NCI-H1417 (cell line): ENCODE results near the gene LRCOL1.

Experiments used
- DNase-seq, 3 experiments: peaks; one replicate each; lab custom pipeline; 2025; lab: John Stamatoyannopoulos, UW

LRCOL1 gene

DNA sequence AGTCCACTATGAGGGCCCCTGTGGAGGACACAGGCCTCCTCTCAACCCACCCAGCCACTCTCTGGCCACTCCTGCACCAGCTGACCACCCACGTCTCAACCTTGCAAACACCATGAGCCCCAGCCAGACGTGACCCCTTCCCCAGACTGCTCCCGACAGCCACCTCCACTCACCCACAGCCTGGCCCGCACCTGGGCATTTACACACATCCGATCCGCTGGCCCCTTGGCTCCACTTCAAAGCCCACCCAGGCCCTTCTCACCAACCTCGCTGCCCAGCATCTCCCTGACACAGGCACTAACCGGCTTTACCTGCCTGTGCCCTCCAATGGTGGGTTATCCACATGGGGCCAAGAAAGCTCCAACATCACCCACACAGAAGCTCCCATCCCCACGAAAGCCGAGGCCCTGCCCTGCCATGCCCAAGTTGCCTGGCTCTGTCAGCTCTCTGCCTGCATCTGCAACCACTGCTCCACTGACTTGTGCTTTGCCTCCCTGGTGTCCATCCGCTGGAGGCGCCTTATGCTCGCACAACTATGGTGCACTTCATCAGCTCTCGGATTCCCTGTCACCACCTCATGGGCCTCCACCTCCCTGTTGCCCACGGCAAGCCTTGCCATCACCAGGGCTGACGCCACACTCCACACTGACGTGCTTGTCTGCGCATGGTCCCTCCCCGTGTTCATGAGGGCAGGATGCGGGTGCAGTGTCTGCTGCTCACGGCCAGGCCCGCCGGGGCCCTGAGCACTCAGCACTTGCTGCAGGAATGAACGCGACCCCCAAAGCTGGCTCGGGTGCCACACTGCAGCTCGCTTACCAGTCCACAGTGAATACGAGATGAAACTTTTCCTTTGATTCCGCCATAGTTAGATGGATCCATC is 24.9 kb upstream of the LRCOL1 start:
- no peak for DNase-seq

DNA sequence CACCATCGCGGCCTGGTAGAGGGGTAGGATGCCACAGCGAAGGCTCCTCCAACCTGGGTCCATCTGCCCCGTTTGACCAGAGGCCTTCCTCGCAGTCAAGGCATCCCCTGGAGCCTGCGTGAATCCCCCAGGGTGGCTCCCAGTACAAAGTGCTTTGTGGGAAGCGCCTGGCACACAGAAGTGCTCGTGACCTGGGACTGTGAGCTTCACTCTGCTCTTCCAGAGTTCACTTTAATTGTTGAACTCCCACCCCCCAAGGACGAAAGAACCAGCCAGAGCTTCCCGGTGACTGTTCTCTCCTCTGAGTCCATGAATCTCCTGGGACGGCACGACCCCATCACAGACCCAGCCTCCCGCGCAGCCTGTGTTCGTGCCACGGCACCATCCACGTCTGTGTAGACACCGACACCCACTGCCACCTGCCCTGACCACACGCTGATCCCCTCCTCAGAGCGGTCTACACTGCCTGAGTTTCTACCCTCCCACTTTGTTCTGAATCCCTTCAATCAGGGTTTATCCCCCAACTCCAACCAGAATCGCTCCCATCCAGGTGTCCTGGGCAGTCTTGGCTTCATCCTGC is 24.1 kb upstream of the LRCOL1 start:
- no peak for DNase-seq

DNA sequence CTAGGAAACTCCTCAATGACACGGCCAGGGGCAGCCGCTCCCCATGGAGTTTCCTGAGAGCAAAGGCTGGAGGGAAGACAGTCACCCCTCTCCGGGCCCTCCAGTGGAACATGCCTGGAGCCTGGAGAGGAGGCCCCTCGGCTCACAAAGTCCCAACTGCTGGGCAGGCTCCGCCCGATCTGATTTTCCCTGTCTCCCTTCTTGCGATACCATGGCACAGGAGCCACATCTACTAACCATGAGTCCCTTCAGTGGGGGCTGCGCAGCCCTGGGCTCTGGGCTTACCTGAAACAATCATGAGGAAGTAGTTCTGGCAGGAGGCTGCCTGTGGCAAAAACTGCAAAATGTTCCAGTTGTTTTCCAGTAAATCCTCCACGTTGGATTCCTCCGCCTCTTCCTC is 23.5 kb upstream of the LRCOL1 start:
- no peak for DNase-seq

DNA sequence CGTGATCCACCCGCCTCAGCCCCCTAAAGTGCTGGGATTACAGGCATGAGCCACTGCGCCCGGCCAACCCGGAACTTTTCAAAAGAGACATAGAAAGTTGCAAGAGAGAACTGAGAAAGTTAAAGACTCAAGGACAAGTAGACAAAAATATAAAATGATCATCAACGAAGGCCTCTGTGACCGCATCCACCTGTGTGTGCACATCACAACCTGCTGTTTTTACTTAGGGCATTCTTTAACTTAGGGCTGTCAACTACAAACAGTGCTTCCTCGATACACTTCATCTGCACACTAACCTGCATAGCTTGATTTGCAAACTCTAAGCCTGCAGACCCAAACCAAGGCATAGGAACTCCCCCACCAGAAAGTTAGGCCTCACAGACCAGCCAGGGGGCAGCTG is 23.0 kb upstream of the LRCOL1 start:
- DNase-seq: no peak

DNA sequence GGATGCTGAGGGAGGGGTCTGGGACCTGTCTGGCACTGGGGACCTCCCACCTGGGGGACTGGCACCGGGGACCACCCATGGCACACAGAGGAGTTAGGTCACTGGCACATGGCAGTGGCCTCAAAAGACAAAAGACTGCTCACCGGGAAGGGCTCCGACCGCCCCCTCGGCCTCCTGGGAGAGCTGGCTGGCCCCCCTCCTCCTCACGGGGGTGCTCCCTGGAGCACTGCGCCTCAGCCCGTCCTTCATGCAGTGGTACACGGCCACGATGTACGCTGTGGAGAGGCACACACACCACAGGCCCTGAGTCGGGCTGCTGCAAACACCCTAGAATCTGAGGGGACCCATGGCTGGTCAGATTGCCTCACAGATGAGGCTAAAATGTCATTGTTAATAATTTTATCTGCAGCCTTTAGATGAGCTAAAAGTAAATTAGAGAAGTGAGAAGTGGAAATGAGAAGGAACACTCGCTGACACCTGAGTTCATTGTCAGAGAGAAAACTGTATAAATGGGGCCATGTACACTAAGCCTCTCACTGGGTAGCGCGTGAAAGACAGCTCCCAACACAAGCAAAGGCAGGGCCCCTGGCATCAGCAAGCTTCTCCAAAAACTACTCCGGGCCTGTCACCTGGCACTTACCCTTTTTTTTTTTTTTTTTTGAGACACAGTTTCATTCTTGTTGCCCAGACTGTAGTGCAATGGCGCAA is 22.3 kb upstream of the LRCOL1 start:
- no peak for DNase-seq

DNA sequence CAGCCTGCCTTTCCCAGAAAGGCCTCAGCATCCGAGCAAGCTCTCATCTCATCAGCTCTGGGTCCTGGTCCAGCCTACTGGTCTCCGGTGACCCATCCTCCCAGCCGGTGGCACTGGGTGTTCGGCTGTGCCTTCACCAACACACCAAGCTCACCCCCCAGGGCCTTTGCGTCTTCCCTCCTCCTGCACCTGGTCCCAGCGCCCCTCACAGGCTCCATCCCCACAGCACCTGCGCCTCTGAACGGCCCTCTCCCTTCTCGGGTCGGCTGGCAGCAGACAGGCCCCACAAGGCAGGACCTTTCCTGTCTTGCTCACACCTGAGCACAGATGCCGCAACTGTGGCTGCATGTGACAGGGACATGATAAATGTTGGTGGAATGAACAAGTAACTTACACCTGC is 21.3 kb upstream of the LRCOL1 start:
- DNase-seq: no peak

DNA sequence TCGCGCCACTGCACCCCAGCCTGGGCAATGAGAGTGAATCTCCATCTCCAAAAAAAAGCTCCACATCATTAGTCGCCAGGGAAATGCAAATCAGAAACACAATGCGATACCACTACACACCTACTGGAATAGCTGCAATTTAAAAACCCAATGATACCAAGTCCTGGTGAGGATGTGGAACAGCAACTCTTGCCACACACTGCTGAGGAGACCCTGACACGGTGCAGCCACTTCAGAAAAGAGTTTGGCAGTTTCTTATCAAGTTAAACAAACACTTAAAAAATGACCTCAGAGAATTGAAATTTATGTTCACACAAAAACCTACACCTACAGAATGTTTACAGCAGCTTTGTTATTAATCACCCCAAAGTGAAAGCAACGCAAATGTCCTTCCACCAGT is 20.3 kb upstream of the LRCOL1 start:
- DNase-seq: no peak

DNA sequence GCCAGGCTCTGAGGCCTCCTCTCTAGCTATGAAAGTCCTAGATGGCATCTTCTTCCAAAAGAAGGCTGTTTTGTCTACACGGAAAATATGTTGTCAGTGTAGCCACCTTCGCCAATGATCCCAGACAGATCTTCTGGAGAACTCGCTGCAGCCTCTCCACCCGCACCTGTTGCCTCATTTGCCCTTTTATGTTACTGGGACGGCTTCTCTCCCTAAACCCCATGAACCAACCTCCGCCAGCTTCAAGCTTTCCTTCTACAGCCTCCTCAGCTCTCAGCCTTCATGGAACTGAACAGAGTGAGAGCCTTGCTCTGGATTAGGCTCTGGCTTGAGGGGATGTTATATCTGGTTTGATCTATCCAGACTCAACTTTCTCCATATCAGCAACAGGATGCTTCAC is 18.9 kb upstream of the LRCOL1 start:
- DNase-seq: no peak

DNA sequence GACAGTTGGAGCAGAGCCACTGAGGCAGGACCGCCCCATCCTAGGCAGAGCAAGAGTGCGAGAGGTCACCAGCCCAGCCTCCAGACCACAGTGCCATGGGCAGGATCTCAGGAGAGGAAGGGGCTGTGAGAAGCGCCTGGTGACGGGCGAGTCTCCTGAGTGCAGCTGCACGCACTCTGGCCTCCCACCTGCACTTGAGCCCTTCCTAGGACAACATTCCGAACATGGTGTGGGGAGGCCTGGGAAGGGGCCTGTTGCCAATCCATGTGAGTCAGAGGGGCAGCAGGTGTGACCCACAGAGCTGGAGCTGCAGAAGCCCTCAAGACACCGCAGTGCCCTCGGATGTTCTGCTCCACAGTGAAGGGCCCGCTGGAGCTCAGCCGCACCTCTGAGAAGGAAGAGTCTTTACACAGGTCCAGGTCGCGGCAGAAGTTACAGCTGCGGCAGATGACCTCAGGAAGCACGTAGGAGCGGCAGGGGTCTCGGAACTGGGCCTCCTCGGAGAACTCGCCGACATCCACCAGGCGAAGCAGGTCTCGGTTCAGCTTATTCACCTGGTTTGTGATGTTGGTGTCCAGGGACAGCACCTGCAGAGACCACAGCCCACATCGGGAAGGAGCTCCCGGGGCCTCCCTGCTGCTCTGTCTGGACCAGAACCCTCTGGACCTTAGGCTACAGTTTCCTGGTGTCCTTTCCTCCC is 15.5 kb upstream of the LRCOL1 start:
- no peak for DNase-seq

DNA sequence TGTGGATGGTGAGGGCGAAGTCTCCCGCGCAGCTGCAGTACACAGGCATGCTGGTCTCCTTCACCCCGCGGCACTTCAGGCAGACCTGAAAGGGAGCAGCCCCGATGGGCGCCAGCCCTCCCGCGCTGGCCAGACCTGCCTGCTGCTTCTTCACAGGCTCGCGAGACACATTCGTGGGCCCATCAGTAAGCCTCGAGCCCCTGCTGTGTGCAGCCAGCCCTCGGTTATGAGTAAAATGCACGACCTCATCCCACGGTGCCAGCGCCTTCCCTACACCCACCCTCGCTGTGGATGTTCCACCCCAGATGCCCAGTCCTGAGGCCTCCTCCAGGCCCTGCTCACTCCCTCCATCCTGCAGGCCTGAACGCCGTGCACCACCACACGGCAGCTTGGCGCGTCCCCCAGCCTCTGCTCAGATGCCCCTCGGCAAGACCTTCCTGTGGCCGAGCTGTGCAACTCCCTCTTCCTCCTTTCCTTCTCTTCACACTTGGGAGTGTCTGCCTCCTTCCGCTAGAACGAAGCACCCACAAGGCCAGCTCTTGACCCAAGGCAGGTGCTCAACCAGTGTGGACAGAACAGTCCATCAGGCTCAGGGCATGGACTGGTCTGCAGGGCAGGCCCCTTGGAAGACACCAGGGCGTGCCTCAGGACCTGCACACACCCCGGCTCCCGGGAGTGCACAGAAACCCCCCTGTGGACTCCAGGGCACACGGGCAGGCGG is 14.7 kb upstream of the LRCOL1 start:
- no peak for DNase-seq

DNA sequence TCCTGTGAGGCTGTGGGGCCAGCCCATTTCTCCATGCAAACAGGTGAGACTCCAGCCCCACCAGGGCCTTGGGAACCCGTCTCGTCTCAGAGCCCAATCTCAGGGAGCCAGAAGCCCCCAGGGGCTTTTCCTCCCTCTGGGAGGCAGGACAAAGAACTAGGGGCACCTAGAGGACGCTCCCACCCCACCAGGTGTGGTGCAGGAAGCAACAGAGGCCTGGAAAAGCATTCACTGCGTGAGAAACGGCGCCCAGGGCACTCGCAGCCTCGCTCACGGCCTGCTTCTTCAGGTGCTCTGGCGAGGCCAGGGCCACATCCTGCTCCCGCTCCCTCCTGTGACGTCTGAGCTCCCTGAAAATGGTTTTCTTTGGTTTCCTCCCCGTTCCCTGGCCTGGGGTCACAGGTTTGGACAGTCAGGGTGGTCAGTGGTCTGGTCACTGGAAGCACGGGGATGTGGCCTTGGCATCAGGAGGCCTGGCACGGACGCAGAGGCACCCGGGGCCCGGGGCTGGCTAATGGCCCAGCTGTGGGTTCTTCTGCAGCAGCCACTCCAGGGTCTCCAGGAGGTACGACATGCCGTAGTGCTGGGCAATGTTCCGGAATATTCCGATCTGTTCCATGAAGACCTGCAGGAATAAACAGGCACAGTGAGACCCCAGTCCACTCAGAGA is 13.9 kb upstream of the LRCOL1 start:
- no peak for DNase-seq

DNA sequence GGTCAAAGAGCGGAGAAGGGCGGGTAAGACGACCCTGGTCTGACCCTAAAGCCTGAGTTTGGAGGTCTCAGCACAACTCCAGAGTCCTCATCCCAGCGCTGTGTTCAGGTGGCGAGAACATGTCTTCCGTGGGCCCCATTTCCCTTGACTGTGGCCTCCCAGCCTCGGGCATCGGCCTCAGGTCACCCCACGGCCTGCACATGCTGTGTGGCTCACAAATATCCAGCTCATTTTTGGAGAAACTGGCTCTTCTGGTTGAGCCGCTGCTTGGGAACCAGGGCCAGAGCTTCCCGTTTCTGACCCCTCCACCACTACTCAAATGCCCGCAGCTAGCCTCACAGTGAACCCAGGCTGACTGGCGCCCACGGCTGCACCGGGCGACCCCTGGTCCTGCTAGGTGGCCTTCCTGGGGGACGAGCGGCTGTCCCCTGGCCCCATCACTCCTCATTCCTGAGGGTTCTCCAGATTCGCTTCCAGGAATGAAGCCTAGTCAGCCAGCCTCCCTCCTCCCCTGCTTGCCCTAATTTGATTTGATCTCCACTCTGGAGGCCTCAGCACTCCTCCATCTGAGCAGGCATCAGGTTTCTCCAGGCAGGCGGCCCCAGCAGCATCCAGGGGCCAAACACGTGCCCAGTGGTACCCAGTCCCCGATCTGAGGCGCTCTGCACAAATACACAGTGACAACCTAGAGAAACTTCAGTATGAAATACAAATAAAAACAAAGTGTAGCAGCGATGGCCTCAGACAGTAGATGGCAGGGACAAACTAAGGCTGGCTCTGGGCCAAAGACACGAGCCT is 12.9 kb upstream of the LRCOL1 start:
- no peak for DNase-seq

DNA sequence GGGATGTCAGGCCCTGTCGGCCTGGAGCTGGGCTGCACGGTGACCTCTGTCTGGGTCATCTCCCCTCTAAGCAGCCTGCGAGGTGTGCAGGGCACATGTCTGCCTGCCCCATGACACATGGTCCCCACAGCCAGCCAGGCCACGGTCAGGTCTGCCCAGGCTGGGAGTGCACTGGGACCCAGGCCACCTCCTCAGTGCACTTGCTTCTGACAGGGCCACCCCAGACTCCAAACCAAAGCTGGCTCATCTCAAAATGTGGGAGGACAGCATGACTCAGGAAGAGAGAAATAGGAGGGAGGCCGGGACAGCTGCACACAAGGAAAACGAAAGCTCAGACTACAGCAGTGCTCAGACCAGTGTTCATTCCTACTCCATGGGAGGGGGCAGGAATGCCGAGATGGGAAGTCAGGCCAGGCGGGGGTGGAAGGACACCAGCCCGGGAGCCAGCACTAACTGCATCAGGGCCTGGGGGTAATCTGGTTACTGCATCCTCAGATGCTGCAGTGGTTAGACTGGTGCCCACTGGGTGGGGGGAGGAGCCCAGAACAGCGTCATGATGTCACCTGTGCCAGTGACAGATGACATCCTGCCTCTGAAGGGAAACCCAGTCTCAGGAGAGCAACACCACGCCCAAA is 12.2 kb upstream of the LRCOL1 start:
- peak in 1 of 3 experiments; percentile 36 for DNase-seq

DNA sequence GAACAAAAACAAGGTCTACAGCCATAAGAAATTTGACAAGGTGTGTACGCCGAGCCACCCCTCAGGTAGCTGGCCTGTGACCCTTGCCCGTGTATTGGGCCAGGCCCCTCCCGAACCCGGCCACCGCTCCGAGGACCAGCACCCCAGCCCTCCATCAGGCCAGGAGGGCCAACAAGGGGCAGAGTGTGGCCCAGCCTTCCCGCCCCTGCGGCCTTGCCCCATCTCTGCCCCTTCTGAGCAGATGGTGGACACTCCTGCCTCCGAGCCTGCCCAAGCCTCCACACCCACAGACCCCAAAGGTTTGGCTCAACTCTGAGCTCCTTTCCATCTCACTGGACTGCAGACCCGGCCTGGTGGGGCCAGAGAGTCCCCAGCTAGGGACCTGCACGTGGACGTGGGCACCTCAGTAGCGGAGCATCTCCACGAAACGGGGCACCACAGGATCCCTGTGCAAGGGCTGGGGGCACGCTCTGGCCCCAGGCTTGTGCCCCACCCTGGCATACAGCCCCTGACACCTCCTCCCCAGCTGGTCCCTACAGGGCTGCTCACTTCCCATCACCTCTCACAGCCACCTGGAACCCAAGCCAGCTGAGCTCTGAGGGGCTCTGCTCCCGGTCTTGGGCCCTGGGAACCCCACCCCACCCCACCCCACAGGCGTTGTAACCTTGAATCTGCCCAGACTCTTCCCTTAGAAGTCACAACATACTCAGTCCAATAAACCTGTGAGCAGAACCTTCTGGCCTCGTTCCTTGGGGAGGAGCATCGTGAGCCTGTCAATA is 11.5 kb upstream of the LRCOL1 start:
- DNase-seq: no peak

DNA sequence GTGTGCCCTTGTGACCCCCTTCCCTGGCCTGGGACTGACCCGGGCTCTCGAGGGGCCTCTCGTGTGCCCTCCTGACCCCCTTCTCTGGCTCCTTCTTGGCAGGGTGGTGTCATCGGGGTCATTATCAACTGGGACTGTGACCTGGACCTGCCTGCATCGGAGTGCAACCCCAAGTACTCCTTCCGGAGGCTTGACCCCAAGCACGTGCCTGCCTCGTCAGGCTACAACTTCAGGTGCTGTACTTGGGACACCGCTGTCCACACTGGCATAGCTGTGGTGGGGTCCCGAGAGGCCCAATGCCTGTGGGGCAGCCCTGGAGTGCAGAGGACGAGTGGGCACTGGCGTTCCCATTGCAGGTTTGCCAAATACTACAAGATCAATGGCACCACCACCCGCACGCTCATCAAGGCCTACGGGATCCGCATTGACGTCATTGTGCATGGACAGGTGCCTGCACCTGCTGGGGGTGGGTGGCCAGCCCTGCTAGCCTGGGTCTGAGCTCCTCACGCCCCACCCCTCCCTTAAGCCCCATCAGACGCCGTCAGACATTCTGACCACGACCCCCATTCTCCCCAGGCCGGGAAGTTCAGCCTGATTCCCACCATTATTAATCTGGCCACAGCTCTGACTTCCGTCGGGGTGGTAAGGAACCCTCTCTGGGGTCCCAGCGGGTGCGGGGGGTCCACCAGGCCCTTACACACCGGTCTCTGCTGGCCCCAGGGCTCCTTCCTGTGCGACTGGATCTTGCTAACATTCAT is 10.7 kb upstream of the LRCOL1 start:
- peak in 1 of 3 experiments; percentile 25 for DNase-seq

DNA sequence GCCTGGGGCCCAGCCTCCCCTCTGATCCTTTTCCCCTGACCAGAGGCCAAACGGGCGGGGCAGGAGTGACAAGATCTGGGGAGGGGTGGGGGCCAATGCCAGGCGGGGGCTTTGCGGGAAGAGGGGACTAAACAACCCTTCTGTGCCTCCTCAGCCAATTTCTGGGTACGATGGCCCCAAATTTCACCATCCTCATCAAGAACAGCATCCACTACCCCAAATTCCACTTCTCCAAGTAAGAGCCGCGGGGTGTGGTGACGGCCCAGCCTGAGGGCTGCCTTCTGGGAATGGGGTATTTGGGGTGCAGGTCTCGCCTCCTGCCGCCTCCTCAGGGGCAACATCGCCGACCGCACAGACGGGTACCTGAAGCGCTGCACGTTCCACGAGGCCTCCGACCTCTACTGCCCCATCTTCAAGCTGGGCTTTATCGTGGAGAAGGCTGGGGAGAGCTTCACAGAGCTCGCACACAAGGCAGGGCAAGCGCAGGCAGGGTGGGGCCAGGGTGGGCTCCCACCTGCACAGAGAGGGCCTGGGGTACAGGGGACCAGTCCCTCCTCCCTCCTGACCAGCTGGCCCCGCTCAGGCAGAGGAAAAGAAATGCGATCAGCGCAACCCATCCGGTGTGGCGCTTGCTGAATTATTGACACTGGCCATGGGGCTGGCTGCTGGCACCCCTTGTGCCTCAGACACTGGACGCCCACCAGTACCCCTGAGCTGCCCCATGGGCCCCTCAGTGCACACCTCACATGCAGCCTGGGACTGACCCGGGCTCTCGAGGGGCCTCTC is 9.9 kb upstream of the LRCOL1 start:
- peak in 1 of 3 experiments; percentile 46 for DNase-seq

DNA sequence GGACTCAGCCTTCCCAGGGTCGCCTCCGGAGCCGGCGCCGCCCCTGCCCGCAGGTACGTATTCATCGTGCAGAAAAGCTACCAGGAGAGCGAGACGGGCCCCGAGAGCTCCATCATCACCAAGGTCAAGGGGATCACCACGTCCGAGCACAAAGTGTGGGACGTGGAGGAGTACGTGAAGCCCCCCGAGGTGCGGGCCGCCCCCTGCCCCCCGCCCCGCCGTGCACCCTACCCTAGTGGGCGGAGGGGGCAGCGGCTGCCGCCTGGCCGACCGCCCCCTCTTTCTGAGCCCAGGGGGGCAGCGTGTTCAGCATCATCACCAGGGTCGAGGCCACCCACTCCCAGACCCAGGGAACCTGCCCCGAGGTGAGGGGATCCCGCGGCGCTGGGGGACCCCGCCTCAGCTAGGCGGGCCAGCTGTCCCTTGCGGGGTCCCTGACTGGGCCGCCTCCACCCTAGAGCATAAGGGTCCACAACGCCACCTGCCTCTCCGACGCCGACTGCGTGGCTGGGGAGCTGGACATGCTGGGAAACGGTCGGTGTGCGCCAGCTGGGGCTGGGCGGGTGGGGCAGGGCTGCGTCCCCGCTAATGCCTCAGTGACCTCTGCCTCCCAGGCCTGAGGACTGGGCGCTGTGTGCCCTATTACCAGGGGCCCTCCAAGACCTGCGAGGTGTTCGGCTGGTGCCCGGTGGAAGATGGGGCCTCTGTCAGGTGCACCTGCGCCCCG is 9.2 kb upstream of the LRCOL1 start:
- DNase-seq: peak in 2 of 3 experiments; percentile 46 to 50
